NCI-H510A treated with DMSO at 0.1 percent for 48 hours (cell line): ENCODE results near the gene LRRC2.
A peak's percentile ranks its signal among the peaks of the same experiment; 100 is the strongest.
"Not testable (repeated sequence)": the region's sequence is repeated elsewhere in the genome, so short reads cannot be mapped to it uniquely, and the experiment has no call there.

ENCODE experiments used
- DNase-seq: peaks from one replicate; lab custom pipeline; 2025; lab: John Stamatoyannopoulos, UW

The LRRC2 gene

DNA sequence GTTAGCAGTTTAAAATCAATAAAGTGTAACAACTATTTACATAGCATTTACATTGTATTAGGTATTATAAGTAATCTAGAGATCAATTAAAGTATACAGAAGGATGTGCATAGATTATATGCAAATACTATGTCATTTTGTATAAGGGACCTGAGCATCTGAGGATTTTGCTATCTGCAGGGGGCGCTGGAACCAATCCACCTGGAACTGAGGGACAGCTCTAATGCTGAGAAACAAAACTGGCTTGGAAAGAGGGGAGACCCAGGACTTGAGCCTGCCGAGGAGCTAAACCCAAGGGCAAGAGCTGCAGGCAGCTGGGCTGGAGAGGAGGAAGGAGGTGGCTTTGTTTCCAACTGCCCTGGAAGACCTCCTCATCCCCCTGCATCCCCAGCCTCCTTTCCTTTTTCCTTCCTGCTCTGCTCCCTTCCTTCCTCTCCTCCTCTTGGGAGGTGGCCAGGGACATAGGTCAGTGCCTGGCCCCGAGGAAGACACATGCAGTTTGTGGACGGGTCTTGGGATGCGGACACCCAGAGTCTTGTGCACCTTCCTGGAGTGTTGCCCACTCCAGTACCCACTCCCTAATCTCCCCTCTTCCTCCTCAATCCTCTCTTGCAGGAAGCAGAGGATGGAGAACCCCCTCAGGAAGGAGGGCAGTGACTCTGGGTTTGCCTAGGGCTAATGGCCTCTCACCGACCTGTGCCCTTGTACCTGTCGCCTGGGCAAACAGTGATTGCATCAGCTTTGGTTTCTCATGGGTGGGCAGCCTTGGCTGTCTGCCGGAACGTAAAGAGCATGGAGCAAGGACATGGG is 69.2 kb downstream of the LRRC2 start:
- no peak for DNase-seq

DNA sequence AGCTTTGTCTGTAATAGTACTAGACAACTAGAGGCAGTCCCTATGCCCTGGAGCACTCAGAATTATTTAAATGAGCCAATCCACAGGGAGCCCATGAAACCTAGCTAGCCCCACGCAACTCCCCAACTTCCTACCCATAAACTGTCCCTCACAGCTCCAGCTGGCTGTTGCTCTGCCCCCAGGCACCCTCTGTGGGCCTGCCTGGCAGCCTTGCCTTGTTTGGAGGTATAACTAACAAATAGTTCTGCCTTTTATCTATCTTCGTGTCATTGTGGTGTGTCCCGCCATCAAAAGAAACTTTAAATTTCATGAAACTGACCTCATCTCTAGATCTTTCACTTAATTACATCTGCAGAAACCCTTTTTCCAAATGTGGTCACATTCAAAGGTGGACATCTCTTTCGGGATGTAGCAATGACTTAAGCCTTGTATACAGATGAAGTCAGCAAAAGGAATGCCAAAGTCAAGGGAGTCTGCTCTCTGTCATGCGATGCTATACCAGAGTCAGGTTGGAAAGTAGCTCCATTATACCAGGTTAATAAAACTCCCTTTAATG is 70.1 kb downstream of the LRRC2 start:
- DNase-seq: no peak

- DNase-seq: not testable (repeated sequence)
Observed at GRCh38 chr3:46494491-46494890, 71.6 kb downstream of the LRRC2 start.

DNA sequence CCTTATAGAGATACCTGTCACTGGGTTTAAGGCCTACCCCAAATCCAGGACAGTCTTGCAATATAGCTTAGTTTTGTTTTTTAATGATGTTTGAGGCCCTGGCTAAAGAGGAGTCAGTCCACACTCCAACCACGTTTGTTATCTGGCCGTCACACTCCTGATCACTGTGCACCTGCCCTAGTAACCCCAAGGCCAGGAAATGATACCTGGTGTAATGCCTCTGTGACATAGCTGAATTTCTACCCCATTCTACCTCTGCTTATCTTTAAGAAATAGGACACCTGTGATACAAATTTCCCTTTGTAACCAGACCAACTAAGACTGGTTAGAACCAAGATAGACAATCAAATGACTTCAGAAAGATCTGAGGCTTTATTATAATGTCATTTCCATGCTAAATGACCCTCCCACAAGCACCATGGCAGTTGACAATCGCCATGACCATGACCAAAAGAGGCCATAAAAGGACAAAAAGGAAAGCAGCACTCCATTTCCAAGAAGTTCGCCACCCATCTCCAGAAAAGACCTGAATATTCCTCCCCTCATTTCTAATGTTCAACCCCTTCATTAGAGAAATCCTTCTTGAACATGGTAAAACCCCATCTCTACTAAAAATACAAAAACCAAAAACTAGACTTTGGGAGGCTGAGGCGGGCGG is 73.1 kb downstream of the LRRC2 start:
- no peak for DNase-seq

DNA sequence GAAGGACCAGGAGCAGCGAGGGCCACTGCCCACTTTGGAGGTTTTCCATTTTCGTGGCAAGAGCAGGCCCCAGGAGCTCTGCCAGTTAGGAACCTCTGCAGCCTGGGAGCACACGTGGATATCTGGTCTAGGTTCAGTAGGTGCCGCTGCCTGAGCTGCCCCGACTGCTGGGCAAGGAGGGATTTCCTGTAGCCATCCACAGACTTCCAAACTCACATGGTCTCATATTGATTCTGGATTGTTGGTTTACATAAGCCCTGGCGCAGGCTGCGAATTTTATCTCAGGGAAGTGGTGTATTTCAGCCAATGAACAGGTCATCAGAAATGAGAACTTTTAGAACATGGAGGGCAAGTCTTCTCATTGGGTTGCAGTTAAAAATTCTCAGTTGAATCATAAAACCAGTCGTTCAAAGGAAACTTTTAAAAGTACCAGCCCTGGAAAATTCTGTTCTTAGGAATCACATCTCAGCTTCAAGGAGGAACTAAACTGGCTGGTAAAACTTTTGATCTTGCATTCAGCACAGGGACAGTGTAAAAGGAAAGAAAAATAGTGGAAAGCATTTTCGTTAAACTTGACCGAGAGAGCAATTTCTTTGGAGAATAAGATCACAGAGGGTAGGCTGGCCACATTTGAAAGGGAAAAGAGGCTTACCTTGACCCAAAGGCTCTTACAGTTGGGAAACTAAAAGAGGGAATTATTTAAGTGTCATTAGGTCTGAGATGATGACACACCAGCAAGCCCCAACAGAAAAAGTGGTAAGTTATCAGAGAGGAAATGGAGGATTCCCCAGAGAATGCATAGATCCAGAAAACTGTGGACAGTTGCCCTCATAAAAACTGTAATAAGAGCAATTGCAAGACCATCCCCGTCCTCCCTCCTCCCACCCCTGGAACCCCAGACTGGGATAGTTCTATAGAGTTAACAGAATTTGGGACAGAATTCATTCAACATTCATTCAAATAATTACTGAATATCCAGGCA is 74.7 kb downstream of the LRRC2 start:
- no peak for DNase-seq

GRCh38 chr3:46490338-46491084 is 75.6 kb downstream of the LRRC2 start:
- no peak for DNase-seq

DNA sequence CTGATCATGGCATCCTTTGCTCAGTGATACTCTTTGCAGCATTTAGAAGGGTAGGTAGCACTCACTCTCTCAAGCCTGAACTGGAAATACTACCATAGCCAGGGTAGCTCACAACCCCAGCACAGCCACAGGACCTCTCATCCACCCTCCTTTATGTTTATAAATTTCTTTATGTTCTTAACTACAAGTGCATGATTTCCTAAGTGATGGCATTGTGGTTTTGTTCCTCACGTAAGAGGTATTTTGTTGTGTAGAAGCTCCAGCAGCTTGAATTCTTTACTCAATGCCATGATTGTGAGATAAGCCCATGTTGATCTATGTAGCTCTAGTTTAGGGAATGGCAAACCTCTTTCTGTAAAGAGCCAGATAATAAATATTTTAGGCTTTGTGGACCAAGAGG is 76.2 kb downstream of the LRRC2 start:
- DNase-seq: no peak

- no peak for DNase-seq
Observed at GRCh38 chr3:46489381-46489780, 76.7 kb downstream of the LRRC2 start.

DNA sequence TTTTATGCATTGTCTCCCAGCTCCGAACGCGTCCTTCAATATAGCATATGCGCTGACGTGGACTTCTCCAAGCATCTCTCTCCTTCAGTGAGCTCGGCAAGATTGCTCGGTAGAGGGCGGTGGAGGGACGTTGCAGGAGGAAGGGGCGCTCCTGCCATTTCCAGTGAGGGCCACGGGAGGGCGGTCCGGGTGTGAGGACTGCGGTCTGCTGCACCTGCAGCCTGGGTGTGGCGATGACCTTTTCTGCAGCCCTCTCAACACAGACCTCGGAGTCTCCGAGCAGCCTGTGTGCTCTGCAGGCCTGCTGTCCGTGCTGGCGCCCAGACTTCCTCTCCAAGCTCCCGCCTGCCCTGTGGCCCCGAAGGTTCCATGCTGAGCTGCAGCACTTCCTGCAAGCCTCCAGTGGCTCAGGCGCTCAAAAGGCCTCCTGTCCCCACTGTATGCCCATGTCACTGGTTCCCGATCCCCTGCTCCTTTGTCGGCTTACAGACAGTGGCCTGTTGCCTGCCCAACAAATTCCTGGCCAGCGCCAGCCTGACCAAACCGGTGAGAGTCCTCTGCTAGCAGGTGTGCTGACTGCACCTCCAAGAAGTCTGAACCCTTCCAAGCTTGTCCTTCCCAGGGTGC is 77.3 kb downstream of the LRRC2 start:
- peak; percentile 70 for DNase-seq

DNA sequence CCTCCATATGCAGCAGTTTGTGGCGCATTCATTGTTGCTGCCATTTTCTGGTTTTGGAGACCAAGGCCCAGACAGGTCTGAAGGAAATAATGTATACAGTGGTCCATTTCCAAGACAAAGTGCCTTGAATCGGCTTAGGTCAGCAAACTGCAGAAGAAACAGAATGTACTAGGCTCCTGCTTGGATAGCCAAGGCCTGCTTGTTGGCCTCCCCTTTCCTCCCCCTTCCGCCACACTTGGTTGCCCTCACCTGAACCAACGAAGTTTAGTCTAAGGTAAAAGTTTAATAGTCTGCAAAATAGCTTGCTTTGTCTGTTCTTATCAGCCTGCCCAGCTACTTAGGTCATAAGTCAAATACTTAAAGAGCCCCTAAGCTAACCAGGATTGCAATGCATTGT is 80.3 kb downstream of the LRRC2 start:
- no peak for DNase-seq

- DNase-seq: peak; percentile 77
Observed at GRCh38 chr3:46484911-46485778, 81.0 kb downstream of the LRRC2 start.

DNA sequence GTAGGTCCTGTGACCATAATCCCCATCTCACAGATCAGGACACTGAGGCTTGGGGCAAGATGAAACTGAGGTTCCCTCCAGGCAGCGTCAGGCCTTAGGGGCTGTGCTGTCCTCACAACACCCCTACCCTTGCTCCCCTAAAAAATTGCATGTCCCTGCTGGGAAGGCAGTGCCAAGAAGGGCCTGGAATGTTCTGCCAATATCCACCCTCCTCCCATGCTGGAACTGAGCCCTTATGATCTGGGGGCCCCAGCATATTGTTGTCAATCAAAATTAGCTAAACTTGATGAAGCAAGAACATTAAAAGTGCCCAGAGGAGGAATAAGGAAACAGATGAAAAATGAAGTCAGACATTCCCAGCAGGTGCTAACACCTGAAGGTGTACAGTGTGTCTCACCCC is 81.7 kb downstream of the LRRC2 start:
- no peak for DNase-seq

DNA sequence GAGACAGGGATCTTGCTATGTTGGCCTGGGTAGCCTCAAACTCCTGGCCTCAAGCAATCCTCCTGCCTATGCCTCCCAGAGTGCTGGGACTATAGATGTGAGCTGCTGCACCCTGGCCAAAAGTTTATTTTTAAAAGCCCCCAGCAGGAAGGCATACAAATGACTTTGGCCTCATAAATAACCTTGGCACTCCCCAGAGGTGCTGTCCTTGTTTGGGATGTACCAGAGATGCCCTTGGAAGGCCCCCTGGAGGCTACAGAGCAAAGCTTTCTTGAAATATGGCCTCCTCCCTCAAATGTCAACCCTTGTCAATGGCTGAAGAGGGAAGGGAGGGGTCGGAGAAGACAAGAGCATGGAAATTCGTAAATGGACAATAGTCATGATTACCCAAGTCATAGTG is 82.3 kb downstream of the LRRC2 start:
- no peak for DNase-seq

DNA sequence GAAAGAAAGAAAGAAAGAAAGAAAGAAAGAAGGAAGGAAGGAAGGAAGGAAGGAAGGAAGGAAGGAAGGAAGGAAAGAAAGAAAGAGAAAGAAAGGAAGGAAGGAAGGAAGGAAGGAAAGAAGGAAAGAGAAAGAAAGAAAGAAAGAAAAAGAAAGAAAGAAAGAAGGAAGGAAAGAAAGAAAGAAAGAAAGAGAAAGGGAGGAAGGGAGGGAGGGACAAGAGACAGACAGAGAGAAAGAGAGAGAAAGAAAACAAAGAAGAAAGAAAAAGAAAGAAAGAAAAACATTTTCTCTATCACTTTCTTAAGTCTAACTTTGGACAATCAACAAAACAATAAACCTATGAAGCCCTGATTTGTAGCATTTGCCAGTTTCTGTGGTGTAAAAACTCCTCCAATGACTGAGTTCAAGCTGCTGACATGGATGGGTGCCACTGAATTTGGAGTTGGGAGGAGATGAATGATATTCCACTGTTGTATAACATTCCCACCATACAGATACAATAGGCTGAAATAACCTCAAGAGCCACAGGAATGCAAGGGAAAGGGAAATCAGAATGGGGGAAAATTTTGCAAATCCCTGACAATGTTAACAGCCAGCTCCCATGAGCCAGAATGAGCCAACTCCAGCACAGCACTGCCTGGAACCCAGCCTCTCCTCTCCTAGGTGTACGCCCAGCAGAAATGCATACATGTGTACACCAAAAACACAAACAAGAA is 83.3 kb downstream of the LRRC2 start:
- no peak for DNase-seq

GRCh38 chr3:46481636-46482035 is 84.5 kb downstream of the LRRC2 start:
- DNase-seq: no peak

GRCh38 chr3:46480491-46481195 is 85.5 kb downstream of the LRRC2 start:
- no peak for DNase-seq

DNA sequence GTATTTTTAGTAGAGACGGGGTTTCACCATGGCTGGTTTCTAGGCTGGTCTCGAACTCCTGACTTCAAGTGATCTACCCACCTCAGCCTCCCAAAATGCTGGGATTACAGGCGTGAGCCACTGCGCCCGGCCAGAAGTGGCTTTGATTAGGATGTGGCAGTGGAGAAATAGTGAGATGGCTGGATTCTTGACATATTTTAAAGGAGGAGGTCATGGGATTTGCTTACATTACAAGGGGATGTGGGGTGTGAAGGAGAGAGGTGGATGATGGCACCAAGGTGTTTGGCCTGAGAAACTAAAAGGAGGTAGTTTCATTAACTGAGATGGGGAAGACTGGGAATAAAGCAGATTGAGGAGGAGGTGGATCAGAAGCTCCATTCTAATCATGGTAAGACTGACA is 86.4 kb downstream of the LRRC2 start:
- no peak for DNase-seq

- DNase-seq: no peak
Observed at GRCh38 chr3:46479021-46479420, 87.1 kb downstream of the LRRC2 start.

GRCh38 chr3:46478341-46478740 is 87.8 kb downstream of the LRRC2 start:
- no peak for DNase-seq
